ENCODE data around the gene SCARB2.

Gene SCARB2

DNA sequence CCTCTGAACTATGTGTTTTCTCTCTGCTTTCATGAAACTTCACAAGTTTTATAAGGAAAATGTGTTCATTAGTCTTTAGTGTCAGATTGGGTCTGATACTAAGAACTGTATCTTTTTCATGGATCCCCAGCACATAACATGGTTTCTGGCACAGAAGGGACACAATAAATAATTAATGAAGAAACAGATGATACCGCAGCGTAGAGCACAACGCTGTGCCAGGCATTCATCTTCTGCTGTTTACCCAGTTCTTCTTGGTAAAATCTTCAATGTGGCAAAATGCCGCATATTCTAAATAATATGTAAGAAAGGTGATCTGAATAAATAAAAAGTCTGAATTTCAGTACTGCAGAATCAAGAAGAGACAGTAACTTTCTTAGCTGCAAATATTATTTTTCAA lies 12.3 kb downstream of the SCARB2 start:
- TF ChIP-seq FOXP2 (optimal IDR thresholded peaks at IDR 0.05; ENCODE audit: borderline replicate concordance, extremely low read depth, extremely low read length, insufficient read depth) (no peak), TAF1 (IDR thresholded peaks at IDR 0.05; ENCODE audit: borderline replicate concordance, insufficient read depth, low read length) (no peak), REST (IDR thresholded peaks at IDR 0.05; ENCODE audit: insufficient read depth in 1 of 2, low read depth in 2 of 2, low read length in 2 of 2) (no peak), POLR2AphosphoS5 (IDR thresholded peaks at IDR 0.05; ENCODE audit: low read depth, low read length) (no peak), SIN3A (IDR thresholded peaks at IDR 0.05; ENCODE audit: borderline replicate concordance, insufficient read depth, low read length) (no peak)

GRCh38 chr4:76200771-76201231 lies 12.8 kb downstream of the SCARB2 start:
- TF ChIP-seq POLR2AphosphoS5 (IDR thresholded peaks at IDR 0.05; ENCODE audit: low read depth, low read length) = no peak
- TF ChIP-seq SIN3A (IDR thresholded peaks at IDR 0.05; ENCODE audit: borderline replicate concordance, insufficient read depth, low read length) = no peak
- no peak for TF ChIP-seq FOXP2 (optimal IDR thresholded peaks at IDR 0.05; ENCODE audit: borderline replicate concordance, extremely low read depth, extremely low read length, insufficient read depth)
- TF ChIP-seq TAF1 (IDR thresholded peaks at IDR 0.05; ENCODE audit: borderline replicate concordance, insufficient read depth, low read length) = no peak
- TF ChIP-seq REST (IDR thresholded peaks at IDR 0.05; ENCODE audit: insufficient read depth in 1 of 2, low read depth in 2 of 2, low read length in 2 of 2) = no peak

DNA sequence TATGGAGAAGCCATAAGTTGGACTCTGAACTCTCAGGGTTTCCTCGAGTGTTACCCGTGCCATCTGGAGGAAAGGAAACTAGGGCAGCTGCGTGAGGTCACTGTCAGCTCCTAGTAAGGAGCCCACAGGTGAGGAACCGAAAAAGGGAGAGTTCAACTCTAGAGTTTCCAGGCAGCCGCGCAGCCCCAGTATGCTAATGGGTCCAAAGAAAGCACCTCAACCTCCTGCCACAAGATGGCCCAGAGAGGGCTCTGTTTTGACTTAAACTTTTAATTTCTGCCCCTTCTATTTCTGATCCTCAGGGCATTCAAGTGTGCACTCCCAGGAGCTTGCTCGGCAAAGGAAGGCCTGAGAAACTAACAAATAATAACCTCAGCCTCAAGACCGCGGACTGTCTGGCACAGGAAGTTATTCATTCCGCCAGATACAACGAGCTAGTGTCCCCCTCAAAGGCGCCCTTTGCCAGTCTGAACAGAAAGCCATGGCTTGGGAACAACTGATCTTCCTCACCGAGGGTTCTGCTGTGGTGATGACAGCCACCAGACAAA lies 13.9 kb downstream of the SCARB2 start:
- TF ChIP-seq TAF1 (IDR thresholded peaks at IDR 0.05; ENCODE audit: borderline replicate concordance, insufficient read depth, low read length) (no peak), SIN3A (IDR thresholded peaks at IDR 0.05; ENCODE audit: borderline replicate concordance, insufficient read depth, low read length) (no peak), FOXP2 (optimal IDR thresholded peaks at IDR 0.05; ENCODE audit: borderline replicate concordance, extremely low read depth, extremely low read length, insufficient read depth) (no peak), REST (IDR thresholded peaks at IDR 0.05; ENCODE audit: insufficient read depth in 1 of 2, low read depth in 2 of 2, low read length in 2 of 2) (no peak), POLR2AphosphoS5 (IDR thresholded peaks at IDR 0.05; ENCODE audit: low read depth, low read length) (no peak)

GRCh38 chr4:76198411-76199237 lies 15.0 kb downstream of the SCARB2 start:
- peak; percentile 77; the same call in 1 of the 2 replicates for TF ChIP-seq SIN3A (IDR thresholded peaks at IDR 0.05; ENCODE audit: borderline replicate concordance, insufficient read depth, low read length)
- TF ChIP-seq FOXP2 (optimal IDR thresholded peaks at IDR 0.05; ENCODE audit: borderline replicate concordance, extremely low read depth, extremely low read length, insufficient read depth) = no peak
- TF ChIP-seq TAF1 (IDR thresholded peaks at IDR 0.05; ENCODE audit: borderline replicate concordance, insufficient read depth, low read length) = no peak

- TF ChIP-seq TAF1 (IDR thresholded peaks at IDR 0.05; ENCODE audit: borderline replicate concordance, insufficient read depth, low read length) = no peak
- no peak for TF ChIP-seq SIN3A (IDR thresholded peaks at IDR 0.05; ENCODE audit: borderline replicate concordance, insufficient read depth, low read length)
- TF ChIP-seq POLR2AphosphoS5 (IDR thresholded peaks at IDR 0.05; ENCODE audit: low read depth, low read length) = no peak
- no peak for TF ChIP-seq REST (IDR thresholded peaks at IDR 0.05; ENCODE audit: insufficient read depth in 1 of 2, low read depth in 2 of 2, low read length in 2 of 2)
- no peak for TF ChIP-seq FOXP2 (optimal IDR thresholded peaks at IDR 0.05; ENCODE audit: borderline replicate concordance, extremely low read depth, extremely low read length, insufficient read depth)
Observed at GRCh38 chr4:76197971-76198410, 15.6 kb downstream of the SCARB2 start.

All from PFSK-1 (cell line).